GM18520 (cell line): ENCODE results near the gene COL11A2.

Source experiments
- ATAC-seq: cut with Tn5 transposase; IDR thresholded peaks from one replicate; pipeline ENCODE4 v1.9.1; 2021; ENCODE audit not compliant: unreplicated experiment

Gene COL11A2

DNA sequence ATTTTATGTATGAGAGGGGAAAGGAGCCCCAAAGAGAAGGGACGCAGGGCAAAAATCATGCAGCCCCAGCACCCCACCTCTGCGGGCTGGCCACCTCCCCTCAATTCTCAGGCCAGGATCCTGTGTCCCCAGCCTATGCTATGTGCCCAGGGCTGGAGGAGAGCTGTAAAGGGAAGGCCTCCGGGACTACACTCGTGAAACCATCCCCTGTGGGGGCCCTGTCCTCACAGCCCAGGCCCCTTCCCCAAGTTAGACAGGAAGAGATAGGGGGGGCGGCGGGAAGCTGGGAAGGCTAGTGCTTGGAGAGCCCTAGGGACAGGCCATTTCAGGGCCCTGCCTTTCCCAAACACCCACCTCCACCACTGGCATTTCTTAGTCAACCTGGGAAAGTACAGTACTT lies 1.4 kb upstream of the COL11A2 start:
- ATAC-seq, result no peak

DNA sequence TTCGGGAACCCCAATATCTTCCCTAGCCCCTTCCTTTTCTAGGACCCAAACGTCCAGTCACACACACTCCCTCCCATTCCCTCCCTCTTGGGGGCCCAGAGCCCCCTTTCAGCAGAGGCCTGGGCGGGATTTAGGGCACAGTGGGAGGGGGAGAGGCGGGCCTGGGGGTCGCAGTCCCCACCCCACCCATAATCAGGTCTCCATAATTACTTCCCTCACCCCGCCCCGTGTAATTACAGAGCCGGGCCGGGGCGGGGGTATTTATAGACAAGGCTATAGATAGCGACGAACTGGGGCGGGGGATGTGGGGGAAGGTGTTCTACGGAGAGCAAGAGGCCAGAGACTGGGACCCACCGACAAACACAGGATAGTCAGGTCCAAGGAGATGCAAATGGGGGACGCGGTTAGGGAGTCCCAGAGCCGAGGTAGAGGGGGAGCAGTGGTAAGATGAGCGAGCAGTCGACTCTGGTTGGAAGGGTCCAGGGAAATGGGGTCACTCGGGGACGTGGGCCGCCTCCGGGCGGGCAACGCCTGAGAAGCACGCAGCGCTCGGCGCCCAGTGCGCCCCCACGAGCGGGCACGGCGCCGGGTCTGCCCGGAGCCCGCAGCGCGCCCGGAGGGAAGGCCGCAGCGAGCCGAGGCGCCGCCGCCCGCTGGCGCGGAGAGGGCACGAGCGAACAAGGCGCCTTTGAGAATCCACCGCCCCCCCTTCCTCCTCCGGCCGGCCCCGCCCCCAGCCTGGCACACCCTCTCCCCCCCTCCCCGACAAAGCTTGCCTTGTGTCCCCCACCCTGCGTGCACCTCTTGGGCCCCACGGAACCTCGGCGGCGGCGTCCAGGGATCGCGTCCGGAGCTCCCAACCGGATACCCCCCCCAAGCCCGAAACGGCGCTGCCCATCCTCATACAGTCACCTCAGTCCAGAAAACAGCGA lies 670 bp upstream of the COL11A2 start:
- no peak for ATAC-seq

DNA sequence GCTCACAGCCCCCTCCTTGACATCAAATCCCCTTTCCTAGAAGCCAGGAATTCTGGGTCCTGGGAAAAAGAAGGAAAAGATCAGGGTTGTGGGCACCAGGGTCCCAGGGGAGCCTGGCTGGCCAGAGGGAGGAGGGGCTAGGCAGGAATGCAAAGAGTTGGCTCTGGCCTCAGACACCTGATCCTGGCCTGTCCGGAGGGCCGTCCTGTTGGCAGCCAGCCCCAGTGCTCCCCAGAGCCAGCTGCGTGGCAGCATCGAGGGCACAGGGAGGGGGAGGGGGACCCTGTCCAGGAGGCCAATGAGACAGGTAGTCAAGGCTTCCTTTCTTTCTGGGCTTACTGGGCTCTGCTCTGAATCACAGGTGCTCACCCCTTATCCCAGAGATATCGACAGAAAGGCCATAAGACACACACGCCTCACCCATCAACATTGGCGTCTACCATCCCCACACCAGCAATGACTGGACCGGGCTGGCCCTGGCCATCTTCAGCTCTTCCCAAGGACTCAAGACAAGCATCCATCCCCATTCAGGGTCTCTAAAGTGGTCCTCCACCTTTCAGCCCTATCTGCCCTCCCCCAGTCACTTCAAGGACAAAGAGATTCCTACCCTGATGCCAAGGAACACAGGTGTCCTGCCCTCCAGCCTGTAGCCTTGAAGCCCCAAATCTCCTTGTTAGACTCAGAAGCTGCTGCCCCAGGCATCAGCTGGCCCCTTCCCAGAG lies 723 bp downstream of the COL11A2 start:
- no peak for ATAC-seq

DNA sequence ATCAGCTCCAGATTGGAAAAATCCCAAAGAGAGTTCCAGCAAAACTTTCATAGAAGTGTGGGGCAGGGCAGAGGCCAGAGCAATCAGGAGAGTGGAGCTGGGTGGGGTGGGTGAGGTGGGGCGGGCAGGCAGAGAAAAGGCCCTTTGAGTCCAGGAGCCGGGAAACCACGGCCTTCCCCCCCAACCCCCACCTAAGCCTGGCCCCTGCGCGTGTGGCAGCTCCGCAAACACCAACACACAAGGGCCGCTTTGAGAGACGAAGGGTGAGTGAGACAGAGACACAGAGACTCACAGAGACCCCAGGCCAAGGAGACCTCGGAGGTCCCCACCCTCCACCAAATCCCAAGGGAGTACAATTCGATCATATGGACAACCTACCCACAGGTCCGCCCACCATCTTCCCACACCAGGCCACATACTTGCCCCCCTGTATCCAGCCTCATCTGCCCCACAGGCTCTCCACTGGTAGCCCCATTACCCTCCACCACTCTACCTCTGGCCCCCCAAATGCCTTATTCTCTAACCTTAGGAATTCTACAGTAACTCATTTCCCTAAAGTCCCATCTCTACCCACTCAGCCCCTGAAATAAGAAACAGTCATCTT lies 1.7 kb downstream of the COL11A2 start:
- no peak for ATAC-seq

DNA sequence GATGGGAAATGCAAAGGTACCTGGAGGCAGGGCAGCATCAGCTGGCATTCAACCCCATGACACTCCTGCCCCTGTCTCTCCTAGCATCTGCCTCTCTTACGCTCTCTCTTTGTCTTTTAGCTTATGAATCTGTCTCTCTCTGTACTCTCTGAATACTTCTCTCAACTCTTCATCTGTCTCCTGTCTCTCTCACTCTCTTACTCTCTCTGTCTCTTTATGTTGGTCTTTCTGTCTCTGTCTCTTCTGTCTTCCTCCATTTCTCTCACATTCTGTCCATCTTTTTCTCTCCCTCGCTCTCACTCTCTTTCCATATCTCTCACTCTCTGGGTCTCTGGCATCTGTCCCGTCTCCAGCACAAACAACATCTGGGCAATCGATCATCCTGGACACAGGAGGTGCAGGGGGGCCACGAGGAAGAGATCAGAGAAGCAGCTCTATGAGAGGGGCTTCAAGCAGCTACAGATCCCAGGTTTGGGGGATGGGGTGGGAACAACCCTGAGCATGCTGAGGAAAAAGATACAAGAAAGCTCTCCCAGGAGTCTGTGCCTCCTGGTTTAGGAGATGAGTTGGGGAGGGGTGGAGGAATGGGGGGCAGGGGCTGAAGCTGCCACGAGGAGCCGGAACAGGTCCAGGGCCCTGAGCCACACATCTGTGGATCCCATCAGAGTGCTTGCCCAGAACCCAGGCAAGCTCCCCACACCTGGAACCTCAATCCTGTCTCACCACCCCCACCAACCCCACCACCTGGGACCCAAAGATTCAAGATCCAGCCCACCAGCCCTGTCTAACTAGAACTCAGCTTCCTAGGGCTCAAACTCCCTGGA lies 2.4 kb downstream of the COL11A2 start:
- ATAC-seq, result no peak

DNA sequence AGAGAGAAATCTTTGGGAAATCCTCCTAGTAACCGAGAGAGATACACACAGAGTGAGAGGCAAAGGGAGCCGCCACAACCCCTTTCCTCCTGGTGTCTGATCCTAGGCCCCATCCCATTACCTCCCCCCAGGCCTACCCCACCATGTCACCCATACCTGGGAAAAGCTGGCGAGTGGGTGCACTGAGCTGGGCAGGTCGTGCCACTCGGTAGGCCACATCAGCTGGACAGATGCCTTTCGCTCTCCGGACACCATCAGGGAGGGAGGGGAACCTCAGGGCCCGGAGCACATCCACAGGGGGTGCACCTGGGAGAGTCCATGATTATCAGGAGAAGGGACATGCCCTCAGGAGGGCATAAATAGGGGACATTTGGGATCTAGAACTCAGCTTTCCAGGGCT lies 3.1 kb downstream of the COL11A2 start:
- no peak for ATAC-seq

DNA sequence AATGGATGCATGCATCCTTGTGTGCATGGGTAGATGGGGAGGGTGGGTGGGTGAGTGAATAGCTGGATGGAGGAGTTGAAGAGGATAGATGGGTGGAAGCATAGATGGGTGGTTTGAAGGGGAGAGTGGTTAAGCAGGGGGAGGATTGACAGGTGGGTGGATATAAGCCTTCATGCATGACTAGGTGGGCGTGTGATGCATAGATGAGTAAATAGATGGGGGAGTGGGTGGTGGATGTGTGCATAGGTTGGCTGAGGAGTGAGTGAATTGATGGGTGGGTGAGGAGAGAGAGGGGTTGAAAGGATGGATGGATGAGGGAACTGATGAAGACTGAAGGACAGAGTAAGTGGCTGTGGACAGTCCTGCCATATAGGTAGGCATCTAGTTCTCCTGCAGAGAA lies 4.5 kb downstream of the COL11A2 start:
- ATAC-seq, result no peak

DNA sequence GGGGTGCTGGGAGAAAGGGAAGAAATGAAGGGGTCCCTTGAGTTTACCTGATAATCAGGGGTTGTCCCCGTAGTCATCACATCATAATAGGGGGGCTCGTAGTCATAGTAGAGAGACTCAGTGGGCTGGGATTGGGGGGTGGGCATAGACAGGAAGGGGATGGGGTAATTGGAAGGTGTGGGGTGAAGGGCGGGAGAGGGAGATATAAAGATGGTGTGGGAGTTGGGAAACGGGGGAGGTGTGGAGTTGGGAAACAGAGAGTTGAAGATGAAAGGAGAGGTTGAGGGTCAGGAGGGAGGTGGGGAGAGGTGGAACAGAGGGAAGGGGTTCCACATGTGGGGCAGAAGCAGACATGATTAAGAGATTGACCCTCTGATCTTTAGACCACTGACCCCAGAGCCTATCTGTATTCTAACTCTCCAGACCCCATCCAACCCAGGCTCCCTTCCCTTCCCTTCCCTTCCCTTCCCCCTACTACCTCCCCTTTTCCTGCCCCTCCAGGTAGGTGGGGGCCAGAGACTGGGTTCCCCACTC lies 6.5 kb downstream of the COL11A2 start:
- ATAC-seq, result no peak

DNA sequence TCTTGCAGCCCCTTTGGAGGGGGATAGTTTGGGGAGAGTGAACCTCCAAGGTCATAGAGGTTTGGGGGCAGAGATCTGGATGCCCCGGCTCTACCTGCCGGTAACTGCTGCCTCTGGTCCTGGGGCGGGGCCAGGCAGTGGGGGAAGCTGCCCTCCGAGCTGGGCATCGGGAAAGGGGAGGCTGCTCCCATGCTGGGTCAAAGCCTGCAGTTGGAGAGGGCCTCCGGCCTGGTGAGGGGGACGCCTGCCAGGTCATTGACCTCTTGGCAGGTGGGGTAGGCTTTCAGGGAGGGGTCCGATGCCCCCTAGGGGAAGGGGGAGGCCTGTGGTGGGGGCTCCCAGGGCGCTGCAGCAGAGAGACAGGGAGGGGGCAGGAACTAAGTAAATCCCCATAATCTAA lies 7.1 kb downstream of the COL11A2 start:
- ATAC-seq, result no peak

DNA sequence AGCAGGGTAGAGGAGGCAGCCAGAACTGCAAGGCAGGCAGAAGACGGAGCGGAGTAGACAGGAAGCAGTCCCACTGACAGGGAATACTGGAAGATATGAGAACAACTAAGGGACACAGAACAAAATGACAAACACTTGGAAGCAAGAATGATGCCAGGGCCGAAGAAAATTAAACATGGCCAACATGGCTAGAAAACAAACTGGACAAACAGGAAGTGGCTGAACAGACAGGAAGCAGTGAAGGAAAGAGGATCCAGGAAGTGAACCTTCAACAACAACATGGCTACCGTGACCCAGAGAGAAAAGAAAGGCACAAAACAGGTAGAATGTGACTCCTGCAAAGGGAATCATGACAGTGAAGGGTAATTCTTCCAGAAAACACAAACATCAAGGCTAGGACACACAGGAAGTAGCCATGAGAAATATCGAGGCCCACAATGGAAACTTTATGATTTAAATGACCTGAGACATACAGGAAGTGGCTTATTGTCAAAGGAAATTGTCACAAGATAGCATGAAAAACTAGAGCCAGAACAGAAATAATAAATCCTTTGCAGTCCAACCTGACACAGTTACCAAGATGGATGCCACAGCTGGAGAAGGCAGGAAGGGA lies 9.1 kb downstream of the COL11A2 start:
- no peak for ATAC-seq

DNA sequence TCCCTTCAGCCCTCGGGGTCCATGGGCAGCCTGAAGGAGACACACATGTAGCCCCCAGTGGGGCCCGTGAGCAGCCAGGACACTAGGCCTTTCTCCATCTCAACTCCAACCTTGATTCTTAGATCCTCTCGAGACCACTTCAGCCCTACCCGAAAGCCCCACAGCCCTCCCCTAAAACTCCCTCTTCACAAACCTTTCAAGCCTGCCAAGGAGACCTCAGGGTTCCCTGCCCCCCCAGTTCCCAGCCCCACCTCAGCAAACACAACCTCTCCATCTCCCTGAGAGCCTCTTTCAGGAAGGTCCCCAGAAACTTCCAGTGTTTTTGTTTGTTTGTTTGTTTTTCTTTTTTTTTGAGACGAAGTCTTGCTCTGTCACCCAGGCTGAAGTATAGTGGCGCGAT lies 11.1 kb downstream of the COL11A2 start:
- no peak for ATAC-seq

DNA sequence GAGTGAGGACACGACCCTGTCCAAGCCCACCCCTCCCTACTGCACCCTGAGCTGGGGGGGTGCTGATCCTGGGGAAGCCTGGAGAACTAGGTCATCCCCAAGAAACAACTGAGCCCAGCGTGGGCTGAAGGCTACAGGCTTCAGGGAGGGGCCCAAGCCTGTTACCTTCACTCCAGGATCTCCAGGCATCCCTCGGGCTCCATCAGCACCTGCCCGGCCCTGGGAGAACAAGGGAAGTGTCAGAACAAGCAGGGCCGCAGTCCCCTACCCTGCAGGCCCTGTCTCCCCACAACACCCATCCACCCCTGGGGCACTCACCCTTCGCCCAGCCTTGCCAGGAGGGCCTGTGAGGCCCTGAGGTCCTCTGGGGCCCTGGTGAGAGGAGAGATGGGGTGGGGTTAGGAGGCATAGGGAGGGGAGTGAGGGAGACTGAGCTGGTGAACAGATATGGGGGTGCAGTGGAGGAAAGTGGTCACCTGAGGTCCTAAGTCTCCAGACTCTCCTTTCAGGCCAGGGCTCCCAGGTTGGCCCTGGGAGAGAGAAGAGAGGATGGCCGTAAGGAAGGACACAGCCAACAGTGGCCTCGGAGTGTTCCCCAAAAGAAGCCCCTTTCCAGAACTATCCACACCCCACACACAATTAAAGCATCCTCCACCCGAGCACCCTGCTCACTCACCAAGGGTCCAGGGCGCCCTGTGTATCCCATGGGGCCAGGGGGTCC lies 13.4 kb downstream of the COL11A2 start:
- no peak for ATAC-seq

DNA sequence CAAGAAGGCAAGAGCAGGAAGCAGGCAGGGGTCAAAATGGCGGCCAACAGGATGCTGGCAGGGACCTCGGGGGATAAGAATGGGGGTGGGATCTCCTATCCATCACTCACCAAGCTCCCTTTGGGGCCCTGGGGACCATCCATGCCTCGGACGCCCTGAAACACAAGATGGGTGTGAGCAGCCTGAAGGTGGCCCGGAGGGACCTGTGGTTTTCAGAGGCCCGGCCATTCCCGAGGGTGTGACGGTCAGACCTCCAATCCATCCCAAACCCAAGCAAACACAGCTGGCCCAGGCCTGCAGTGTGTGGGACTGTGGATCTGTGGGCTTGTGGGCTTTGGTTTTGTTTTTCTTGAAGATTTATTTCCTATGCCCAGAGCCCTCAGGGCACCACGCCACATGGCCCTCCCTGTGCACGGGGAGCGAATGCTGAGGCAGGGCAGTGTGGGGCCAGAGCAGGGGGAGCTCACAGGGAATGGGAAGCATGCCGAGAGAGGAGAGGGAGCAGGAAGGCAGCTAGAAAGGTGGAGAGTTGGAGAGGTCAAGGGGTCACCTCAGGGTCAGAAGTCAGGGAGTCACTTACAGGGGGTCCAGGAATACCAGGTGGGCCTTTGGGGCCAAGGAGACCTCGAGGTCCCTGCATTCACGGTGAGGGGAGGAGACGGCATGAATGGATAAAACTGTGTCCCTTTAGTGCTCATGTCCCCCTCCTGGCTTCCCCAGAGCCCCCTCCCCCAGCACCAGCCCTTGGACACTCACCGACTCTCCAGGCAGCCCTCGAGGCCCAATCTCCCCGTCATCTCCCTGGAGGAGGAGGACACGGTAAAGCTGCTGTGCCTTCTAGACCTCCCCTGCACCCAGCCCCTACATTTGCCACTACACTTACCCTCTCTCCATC lies 14.5 kb downstream of the COL11A2 start:
- no peak for ATAC-seq

DNA sequence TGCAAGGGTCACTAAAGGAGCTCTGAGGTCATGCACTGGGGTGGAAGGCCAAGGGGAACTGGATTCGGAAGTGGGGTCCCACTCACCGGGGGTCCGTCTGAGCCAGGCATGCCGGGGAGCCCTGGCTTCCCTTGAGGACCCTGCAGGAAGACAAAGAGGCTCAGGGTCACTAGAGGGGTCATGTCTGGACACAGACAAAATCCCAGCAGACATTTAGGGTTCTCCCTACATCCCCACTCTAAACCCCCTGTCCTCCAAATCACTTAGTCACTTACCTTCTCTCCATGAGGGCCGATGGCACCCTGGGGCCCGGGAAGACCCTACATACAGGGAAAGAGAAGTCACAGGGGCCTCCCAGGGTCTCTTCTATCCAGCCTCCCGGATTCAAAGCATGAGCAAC lies 15.4 kb downstream of the COL11A2 start:
- ATAC-seq, result no peak

DNA sequence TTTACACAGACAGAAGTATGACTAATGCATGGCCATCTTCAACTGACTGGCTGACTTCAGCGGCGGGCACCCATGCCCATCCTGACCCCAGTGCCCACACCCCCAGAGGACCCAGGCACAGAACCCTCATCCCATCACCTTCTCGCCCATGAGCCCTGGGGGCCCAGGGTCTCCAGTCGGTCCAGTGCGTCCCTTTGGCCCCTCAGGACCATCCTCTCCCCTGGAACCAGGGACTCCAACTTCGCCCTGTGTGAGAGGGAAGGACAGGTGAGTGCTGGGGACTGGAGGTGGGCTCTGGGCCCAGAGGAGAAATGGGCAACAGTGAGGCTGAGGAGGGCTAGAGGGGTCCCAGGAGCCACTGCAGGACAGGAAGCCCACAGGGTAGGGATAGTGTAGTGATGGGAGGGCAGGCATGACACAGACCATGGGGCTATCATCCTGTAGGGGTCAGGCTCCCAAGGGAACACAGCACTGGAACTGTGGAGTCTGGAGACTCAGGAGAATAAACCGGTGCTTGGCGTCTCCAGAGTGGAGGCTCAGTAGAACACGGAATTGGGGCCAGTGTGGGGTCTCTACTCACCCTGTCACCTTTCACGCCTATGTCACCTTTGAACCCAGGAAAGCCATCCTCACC lies 16.7 kb downstream of the COL11A2 start:
- no peak for ATAC-seq

DNA sequence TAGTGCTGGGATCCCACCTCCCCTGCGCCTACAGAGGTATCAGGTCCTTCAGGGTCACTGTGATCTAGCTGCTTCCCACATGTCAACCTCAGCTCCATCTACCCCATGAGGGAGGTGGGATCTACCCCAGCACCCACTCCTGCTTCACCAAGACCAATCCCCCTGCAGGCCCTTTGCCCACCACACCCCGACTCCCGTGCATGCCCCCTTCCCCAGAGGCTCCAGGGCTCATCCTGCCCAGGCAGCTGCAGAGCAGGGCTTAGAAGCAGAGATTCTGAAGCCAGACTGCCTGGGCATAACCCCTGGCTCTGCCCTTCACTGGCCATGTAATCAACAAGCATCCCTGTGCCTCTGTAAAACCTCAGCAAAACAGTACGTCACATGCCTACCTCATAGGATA lies 17.5 kb downstream of the COL11A2 start:
- ATAC-seq, result no peak

DNA sequence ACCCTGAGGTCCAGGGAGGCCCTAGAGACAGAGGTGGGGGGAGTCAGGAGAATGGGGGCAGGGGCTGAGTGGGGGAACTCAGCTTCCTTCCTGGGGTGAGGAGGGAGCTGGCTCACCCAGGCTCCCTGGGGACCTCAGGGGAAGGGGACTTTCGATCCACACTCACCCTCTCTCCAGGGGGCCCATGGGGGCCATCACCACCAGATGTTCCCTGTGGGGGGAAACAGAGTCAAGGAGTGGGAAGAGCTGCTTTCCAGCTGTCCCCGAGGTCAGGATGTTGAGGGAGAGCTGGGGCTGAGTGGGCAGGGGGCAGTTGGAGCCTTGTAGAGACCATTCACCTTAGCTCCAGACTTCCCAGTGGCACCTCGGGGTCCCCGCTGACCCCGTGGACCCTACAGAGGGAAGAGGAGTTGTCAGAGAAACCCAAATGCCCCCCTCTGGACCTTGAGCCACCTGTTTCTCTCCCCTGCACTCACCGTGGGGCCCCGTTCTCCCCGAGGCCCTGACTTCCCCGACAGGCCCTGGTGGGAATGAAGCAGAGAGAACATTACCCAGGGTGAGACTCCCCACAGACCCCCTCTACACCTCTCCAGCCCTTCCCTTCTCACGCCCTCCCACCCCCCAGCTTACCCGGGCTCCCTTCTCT lies 18.6 kb downstream of the COL11A2 start:
- ATAC-seq, result no peak
